GM19438 (cell line): ENCODE measurements around the gene CRTC3.

Source experiments
- ATAC-seq: cut with Tn5 transposase; IDR thresholded peaks from one replicate; pipeline ENCODE4 v1.9.1; 2021; ENCODE audit warnings: low read depth; ENCODE audit not compliant: unreplicated experiment

Gene CRTC3

DNA sequence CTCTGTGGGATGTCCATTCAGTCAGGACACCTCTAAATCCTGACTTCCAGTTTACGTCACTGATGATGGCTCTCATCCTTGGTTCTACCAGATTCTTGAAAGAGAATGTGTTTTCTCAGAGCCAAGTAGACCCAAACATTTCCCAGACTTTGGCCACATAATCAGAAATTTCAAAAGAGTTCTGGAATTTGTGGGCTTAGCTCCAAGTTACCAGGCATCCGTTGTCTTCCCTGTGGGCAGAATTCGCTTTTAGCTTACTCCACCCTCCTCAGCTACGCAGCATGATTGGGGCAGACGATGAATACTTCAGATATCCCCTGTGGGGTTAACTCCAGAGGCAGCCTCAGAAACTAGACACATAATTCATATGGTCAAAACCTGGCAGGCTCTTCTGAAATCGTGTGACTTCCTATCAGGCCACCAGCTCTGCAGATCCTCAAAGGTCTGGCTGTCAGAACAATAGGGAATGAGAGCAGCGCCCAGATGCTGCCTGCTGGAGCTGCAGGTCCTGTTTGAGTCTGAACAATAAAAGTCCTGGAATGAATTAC lies 30.6 kb downstream of the CRTC3 start:
- ATAC-seq = no peak

DNA sequence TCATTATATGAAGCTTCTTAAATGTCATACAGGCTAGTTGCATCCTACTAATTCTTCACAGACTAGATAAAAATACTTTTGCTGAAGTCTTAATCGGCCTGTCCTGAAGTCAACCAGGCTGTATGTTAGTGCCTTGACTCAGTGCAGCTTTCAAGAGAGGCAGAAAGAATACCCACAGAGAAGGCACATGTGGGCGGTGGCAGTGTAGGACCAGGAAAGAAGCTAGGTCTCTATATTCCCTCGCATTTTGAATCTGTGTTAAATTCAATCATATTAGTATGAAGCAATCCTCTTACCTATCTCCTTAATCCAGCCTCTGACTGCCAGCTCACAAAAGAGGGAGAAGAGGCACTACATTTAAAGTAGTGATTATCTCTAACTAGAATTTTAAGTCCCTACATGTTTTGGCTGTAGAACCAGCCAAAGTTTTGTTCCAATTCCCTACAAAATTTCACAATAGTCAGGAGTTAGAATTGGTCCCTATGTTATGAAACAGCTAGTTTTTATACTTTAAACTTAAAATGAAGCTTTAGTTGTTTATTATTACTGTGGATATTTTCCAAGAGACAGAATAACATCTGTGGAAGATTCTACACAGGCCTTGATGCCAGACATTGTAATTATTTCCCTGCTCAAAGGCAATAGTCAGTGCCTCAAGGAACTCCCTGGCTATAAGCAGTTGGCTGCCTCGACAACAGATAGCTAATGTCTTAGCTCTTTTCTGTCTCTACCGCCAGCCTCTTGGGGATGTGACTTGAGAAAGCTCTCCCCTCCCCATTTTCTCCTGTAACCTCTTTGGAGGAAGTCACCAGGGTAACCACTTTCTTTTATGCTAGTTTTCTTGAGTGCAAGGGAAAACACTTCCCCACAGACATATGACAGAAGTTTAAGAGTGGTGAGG lies 31.9 kb downstream of the CRTC3 start:
- ATAC-seq = no peak

DNA sequence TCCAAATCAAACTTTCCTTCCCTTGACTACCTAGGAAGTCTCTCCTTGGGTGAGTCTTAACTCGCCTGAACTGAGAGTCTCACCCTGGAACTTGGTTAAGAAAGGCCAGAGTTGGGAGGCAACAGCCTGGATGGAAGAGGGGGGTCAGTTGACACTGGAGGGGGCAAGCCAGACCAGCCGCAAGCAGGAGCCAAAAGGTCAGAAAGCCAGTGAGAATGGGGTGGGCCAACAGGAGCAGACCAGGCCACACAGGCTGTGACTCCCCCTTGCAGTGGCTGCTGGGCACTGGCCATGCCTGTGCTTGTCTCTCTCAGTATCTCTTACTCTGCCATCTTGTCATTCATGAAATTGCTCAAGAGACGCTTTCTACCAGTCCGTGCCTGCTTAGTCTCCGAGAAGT lies 32.9 kb downstream of the CRTC3 start:
- no peak for ATAC-seq

DNA sequence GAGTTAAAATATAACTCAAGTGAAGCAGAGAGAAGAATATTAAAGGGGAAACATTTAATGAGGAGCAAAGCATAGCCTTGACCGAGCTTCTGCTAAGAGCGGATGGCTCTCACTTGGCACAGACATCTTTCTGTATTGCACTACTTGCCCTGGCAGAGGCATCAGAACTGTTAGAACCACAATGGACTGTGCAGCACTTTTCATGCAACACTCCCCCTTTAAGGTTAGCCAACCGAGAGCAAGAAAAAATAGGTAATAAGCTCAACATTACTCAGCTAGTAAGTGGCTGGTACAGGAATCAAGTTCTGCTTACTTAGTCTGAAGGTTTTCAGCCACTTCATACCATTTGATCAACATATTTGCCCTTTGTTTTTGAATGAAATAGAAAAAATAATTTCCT lies 33.7 kb downstream of the CRTC3 start:
- ATAC-seq = no peak

DNA sequence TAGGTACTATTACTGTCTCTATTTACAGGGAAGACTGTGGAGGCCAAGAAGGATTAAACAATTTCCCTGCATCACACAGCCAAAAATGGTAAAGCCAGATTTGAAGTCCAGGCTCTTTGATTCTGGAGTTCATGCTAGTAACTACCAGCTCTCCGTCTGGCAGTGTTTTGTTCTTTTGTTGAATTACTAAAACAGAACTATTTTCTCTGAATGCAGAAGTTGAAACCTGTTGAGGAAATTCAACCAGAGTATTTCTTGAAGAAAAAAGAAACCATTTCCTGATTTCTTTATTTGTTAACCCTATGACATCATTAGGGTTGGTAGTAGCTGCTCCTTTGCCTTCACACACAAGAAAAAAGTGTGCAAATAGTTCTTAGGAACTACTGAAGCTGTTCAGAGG lies 34.3 kb downstream of the CRTC3 start:
- ATAC-seq = no peak

DNA sequence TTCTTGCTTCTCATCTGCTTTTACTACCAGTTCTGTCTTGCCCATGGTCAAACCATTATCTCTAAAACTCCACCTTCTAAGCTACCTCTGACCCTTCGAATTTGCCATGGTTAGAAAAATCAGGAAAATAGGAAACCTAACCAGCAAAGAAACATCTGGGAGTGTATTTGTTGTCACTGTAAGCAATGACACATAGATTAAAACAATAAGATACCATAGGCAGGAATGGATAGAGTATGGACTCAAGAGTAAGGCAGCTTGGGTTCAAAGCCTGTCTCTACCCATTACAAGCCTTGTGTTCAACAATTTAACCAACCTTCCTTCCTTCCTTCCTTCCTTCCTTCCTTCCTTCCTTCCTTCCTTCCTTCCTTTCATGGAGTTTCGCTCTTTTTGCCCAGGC lies 34.9 kb downstream of the CRTC3 start:
- no peak for ATAC-seq

DNA sequence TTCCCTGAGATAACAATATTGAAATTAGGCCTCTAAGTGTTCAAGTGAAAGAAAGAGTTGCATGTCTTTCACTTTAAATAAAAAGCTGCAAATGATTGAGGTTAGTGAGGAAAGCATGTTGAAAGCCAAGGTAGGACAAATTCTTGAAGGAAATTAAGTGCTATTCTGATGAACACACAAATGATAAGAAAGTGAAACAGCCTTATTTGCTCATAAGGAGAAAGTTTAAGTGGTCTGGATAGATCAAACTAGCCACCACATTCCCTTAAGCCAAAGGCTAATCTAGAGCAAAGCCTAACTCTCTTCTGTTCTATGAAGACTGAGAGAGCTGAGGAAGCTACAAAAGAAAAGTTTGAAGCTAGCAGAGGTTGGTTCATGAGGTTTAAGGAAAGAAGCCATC lies 36.1 kb downstream of the CRTC3 start:
- ATAC-seq = no peak

DNA sequence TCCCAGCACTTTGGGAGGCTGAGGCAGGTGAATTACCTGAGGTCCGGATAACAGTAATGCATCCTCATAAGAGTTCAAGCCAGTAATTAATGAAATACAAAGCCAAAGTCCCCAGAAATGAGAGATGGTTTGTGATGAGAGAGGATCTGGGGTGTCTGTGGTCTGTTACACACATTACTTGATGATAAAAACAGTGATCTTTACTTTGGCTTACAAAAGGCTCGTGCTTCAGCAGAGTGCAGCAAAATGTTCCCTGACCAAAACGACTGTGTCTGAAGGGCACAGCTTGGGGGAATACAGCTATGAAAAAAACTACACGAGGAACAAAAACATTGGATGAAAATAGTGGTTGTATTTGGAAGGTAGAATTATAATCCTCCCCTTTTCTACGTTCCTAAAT lies 40.9 kb downstream of the CRTC3 start:
- ATAC-seq = no peak

DNA sequence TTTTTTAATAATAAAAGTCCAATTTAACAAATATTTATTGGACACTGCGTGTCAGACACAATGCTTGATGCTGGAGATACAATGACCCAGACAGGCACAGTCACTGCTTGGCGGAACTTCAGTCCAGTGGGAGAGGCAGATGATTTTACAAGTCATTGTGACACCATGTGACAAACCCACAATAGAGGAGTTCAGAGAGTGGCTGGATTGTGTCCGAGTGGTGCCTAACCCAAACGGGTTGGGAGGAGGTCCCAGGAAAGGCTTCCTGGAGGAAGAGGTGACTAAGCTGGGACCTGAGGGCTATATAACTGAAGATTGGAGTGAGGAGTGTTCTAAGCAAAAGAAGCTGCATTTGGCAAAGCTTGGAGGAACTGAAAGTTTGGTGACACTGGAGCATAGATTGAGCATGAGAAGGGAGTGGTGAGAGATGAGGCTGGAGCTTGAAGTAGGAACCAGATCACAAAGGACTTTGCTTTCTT lies 41.4 kb downstream of the CRTC3 start:
- no peak for ATAC-seq

DNA sequence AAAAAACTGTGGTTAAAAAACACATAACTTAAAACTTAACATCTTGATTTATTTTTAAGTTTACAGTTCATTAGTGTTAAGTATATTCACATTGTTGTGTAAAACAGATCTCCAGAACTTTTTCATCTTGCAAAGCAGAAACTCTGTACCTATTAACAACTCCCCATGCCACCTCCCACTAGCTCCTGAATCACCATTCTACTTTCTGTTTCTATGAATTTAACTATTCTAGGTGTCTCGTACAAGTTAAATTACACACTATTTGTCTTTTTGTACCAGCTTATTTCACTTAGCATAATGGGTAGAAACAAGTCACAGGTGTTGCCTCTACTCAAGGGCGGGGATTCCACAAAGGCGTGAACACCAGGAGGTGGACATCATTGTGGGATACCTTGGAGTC lies 43.2 kb downstream of the CRTC3 start:
- ATAC-seq = no peak

DNA sequence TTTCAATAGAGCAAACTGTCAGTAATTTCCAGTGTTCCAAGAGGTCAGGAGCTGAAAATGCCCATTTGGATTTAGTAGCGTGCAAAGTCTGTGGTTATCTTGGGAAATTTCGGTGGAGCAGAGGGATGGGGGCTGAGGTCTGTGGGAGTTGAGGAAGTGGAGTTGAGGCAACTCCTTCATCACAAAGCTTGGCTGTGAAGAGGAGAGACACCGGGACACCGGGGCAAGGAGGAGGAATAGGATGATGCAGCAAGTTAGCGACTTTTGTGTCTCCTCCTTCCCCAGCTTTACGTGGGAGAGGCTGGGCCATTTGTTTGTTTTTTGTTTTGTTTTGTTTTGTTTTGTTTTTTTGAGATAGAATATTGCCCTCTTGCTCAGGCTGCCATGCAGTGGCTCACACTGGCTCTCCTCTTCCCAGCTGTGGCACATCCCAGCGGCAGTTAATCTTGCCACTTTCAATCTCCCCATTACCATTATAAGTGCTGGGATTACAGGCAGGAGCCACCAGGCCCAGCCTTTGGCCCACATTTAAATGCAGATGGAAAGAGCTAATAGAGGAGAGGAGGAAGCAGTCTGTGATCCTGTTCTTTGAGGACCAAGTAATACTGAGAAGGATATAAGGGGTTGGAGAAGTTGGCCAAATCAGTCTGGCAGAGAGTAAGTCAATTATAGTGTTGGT lies 47.1 kb downstream of the CRTC3 start:
- no peak for ATAC-seq

DNA sequence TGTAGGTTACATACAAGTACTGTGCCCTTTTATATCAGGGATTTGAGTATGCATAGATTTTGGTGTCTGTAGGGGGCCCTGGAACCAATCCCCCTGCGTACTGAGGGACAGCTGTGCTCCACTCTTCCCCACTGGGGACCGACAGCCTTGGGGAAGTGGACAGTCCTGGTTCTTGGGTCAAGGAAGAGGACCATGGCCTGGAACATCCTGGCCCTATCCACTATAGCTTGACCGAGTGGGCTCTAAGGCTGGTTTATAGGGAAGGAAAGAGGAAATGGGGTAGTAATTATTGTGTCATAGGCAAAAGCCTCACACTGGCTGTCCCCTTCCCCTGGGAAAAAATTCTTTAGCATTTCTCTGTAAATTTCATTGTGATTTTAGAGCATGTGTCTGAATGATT lies 49.5 kb downstream of the CRTC3 start:
- ATAC-seq = no peak

DNA sequence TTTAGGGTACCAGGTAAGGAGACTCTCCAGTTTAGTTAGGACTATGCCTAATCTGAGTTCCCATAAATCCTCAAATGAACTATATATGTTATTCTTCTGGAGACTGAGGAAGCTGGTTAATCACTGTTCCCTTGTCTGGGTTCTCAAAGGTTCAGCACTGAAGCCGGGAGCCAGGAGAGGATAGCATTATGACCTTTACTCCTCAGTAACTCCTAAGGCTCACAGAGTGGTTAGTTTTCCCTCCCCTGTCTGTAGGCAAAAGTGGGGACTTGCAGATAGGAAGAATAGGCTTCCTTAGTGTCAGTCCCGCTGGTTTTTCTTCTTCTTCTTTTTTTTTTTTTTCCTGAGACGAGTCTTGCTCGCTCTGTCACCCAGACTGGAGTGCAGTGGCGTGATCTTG lies 50.4 kb downstream of the CRTC3 start:
- no peak for ATAC-seq

DNA sequence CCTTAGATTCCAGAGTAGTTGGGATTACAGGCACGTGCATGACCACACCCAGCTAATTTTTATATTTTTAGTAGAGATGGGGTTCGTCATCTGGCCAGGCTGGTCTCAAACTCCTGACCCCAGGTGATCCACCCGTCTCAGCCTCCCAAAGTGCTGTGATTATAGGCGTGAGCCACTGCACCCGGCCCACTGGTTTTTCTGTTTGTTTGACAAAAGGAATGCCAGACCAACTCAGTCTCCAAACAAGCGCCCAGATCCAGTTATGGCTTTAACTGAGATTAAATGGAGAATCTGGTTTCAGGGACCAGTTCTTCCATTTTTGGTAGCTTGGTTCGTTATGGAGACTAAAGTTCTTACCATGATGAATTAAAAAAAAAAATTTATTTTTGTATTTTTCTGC lies 50.8 kb downstream of the CRTC3 start:
- no peak for ATAC-seq

DNA sequence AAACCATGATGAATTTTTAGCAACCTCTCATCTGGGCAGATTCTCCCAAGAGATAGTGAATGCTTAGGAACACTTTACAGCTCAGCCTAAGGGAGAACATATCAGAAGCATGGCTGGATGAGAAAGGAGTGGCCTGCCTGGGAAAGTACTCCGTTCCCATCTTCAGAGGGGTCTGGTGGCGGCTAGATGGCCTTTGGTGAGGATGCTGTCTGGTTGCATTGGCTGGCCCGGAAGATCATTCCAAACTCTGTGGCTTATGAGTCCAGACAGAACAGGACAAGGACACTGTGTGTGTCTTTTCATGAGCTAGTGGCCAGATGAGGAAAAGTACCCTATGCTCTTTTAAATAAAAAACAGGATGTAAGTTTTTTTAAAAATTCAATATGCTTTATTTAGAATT lies 51.2 kb downstream of the CRTC3 start:
- no peak for ATAC-seq

DNA sequence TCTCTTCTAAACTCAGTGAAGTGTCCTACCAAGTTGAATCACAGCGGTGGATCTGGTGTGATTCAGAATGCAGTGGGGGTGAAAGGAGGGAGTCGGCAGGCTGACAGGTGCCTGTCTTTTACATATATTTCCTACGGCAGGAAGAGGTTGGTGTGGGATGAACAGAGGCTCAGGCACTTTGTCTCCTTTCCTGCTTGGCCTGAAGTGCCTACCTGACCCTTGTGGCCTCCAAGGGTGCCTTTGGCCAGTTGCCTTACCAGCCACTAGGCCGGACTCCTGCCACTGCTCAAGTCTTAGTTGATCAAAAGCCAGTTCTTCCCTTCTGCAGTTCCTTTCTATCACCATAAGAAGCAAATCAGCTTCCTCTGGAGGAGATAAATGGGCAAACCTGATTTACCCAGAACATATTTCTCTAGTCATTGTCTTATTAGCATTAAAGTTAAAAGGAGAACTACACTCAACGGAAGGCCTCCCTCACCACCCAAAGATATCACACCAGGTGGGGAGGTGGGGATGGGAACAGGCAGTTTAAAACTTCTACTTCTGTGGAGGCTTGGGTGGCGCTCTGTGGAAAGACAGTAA lies 52.1 kb downstream of the CRTC3 start:
- no peak for ATAC-seq

DNA sequence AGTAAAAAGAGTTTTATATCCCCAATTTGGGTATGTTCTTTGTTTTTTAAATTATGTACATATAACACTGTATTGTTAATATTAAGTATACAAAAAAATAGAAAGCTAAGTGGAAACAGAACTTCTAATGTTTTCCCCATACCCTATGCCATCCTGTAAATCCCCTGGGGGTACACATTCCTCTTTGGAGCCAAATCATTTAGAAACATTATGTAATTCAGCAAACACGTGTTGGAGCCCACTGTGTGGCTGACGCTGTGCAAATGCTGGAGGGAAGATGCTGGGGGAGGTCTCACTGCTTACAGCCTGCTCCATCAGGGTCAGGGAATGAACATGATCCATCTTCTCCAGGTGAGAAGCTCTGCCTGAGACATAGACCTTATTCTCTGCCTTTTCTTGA lies 52.8 kb downstream of the CRTC3 start:
- ATAC-seq = no peak

DNA sequence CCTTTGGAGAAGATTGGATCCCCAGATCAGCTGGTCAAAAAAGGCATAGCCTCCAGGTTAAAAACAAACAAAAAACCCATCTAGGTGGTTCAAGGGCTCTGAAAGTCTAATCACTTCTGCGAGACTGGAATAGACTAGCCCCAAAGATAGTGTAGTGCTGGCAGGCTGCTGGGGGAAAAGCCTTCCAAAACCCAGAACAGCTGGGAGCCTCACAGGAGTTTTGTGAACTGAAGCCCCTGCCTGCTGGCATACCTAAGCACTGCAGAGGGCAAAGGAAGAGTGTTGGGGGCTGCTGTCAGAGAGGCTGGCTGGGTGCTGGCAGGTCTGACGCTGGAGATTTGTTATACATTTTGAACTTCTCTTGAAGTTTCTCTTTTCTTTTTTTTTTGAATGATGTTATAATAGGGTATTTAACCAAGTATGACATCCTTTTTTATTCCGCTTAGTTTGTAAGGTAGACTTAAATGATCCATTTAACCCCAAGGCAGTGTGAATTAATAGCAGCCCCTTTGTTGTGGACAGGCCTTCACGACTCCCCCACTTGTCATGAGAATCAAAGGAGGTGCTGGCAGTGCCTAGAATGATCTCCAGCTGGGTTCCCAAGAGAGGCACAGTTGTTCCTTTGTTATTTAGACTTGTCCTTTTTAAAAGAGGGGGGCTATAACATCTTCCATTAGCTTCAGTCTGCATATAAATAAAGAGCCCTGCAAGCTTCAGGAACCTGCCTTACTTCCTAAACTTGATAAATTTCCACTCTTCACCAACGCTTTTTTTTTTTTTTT lies 53.9 kb downstream of the CRTC3 start:
- no peak for ATAC-seq

DNA sequence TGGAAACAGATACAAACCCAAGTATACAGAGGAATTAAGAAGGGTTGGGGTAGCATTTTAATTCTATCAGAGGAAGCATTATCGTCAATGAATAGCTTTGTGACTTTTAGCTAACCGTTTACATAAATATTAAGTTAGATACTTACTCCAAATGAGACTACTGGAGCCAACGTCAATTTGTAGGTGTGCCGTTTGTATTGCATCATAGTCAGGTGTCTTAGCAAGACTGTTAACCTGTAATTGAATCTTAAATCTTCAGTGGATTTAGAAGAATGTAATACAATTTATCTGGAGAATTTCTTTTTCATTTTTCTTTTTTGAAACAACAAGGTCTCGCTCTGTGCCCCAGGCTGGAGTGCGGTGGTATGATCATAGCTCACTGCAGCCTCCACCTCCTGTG lies 55.1 kb downstream of the CRTC3 start:
- ATAC-seq = no peak

DNA sequence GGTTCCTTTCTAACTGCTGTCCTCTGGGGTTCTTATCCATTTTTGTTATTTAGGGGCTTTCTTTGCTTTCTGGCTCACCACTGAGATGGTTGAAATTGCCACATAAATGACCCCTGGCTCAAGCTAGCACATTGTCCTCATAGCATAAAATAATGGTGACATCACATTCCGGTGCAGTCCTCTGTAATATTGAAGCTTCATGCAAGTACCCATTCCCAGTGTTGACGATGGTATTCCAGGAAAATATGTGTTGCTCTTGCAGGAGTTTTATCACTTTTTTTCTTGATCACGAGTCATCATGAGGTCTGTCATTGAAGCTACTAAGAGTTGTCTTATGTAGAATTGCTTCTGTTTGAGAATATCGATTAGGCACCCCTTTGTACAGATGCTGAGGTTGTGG lies 56.1 kb downstream of the CRTC3 start:
- ATAC-seq = no peak

DNA sequence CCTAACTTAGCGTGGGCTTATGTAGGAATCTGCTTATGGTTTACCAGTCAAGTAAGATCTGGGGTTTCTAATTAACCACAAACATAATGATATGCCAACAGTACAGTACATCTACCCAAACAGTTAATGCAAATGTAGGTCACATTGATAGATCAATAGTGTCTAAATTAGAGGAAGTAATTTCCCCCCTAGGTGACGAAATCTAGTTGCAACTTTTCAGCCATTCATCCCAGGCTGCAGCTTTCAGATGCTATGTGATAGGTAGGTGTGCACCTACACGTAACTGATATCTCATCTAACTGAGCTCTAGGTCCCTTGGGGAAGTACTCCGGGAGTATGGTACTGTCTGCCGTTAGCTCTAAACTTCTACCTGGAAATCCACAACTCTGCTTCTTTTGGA lies 57.2 kb downstream of the CRTC3 start:
- ATAC-seq = no peak
